Pulmonary artery endothelial cell (primary cell): Measurements from ENCODE around the gene HOXD12. TPM values are rescaled to one million over a fixed set of nuclear protein-coding genes. Genes with fewer than 3 reads are reported as not detected.

ENCODE experiments used
- DNase-seq: peaks from one replicate; pipeline ENCODE4 v3.0.0-alpha.2; 2011; ENCODE audit warnings: low read depth, low spot score
- total RNA-seq: library from RNA; depleted of rRNA; stranded (reverse); fragments of >200 nt; gene quantifications from 2 replicates; pipeline ENCODE4 v1.2.3, GENCODE V29; 2014

The HOXD12 gene
- total RNA-seq, 1 donor from 2014 or later, result not detected

GRCh38 chr2:176105078-176105729, 5.6 kb downstream of the HOXD12 start:
- no peak for DNase-seq

GRCh38 chr2:176105730-176106580, 6.4 kb downstream of the HOXD12 start:
- DNase-seq, result no peak

DNA sequence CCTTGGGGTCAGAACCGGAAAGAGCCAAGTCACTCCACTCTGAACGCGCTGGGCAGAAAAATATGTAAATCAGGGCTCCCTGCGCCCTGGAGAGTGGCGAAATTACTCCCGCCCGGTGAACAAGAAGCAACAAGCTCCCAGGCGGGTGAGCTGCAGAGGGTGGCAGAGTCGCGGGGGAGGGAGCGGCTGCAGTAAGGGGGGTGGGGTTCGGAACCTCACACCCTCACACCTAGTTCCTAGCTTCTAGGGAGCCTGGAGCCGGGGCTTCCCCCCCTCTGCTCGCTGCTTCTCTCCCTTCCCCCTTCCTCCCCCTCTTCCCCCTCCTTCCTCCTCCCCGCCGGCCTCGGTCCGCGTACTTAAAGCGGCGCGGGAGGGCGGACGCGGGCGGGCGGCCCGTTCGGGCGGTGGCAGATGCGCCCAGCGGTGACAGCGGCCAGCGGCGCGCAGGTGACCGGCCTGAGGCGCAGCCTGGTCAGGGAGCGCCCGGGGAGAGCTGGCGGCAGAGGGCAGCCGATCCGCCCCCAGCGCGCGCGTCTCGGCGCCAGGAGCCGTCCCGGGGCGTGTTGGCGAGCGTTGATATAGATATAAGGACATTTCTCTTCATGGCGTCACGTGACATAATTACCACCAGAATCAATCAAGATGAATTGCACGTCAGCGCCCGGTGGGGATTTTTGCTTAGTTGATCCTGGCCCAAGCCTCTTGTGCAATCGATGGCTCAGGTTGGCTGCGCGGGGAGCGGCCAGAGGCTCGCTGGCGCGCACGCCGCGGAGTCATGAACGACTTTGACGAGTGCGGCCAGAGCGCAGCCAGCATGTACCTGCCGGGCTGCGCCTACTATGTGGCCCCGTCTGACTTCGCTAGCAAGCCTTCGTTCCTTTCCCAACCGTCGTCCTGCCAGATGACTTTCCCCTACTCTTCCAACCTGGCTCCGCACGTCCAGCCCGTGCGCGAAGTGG, 7.3 kb downstream of the HOXD12 start, which contains the start of gene HOXD11:
Gene HOXD11 (plus strand): TSS at position 700 of the 959 bp plus-strand sequence. CDS start 76 bp downstream, at position 776.
- DNase-seq, result no peak

DNA sequence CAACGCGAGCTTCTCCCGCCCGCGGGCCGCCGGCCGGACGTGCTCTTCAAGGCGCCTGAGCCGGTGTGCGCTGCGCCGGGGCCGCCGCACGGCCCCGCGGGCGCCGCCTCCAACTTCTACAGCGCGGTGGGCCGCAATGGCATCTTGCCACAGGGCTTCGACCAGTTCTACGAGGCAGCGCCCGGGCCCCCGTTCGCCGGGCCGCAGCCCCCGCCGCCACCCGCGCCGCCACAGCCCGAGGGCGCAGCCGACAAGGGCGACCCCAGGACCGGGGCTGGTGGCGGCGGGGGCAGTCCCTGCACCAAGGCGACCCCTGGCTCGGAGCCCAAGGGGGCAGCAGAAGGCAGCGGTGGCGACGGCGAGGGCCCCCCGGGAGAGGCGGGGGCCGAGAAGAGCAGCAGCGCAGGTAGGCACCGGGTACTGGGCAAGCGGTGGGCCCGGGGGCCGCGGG, 8.2 kb downstream of the HOXD12 start:
- no peak for DNase-seq

GRCh38 chr2:176109192-176109901, 9.8 kb downstream of the HOXD12 start:
- DNase-seq, result no peak

DNA sequence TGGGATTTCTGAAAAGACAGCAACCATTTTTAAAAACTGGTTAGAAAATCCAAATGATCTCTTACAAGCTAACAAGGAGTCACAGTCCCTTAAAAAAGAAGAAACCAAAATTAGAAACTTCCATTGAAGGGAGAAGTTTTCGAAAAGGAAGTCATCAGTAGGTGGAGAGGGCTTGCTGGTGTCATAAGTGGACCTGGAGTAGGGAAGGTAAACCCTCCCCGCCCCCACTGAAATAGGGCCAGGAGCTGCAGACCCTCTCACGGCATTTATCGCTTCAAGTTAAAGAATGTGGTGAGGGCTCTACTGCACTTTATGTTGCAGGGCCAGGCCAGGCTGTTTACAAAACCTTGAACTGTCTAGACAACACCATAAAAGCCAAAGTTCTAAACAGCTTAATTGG, 10.4 kb downstream of the HOXD12 start:
- no peak for DNase-seq

DNA sequence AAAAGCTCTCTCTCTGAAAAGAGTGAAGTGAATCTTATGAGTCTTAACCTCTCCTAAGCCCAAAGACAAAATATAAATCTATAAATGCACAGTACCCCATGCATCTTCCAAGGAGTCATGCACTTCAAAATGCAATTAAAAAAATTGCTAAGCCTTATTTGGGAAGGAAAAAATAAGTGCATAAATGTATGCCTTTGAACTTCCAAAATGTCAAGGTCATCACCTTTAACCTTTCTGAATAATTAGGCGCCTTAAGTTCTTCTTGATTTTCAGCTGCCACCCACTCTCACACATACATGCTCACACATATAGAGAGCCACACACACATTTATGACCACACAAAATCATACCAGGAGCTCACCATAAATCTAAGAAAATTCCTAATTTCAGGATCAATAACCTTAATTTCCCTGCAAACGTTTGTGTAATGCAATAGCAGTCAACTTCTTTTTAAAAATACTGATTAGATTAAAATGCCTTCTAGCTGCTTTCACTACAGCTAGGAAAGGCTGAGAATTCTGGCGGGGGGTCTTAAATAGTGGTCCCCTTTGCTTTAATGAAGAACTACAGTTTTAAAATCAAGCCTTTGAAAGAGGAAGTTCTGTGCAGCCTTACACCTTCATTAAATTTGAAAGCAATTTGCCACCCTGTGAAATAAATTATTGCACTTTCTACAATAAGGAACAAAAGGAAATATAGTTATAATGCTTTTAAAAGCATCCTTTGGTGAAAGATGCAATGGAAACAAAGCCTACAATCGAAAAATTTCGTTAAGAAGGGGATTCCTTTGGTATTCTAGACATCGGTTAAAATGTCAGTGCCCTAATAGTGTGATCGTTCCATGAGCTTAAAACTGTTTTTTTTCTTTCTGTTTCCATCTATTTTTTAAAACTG, 11.1 kb downstream of the HOXD12 start:
- no peak for DNase-seq

DNA sequence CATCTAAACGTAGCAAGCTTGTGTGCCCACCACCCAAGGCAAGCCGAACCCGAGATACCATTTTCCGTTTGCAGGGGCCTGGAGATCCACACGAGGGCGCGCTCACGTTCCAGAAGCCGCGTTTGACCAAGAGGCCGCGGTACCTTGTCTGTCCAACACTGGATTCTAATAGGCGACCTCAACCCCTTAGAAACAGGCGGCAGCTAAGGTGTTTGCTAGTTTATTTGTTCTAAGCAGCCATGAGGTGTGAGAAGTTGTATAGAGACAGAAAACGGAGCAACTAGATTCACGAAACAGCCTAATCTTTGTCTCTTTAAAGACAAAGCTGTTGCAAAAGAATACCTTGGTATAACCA, 11.7 kb downstream of the HOXD12 start:
- peak; percentile 13 for DNase-seq

GRCh38 chr2:176111846-176112374, 12.3 kb downstream of the HOXD12 start:
- no peak for DNase-seq

DNA sequence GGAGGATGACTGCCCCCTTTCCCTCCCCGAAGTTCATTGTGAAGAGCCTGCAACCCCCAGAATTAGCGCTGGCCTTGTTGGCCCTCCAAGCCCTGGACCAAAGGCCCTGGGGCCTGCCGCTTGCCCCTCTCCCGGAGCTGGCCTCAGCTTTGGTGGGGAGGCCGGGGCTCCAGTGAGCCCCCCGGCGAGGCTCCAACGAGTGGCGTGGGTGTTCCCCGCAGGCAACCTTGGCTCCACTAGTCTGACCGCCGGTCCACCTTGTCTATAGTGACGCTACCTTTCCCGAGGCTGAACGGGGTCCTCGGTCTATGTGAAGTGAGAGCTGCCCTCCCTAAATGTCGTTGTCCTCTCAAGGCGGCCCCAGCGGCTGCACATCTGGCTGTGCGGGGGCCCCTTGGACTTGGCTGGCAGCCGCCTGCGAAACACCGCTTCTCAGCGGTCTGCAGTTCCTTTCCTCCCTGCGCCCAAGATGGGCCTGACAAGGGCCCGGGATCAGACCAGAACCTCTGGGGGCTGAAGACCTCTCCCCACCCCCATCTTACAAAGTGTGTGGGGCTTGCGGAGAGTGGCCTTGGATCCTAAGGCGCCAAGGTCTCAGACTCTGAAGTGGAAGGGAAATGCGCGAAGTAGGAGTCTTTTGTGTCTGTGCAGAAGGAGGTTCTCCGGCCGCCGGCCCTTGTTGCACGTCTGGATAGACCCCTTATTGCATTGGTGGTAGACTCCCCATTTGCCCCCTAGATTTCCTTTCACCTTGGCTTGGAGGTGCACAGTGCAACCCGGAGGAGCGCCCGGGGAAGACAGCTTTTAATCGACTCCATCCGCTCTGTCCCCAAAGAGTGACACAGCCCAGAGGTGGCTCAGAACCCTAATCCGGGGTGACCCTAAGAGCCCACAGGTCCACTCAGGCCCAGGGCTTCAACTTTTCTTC, 13.0 kb downstream of the HOXD12 start:
- no peak for DNase-seq

- no peak for DNase-seq
These were observed 14.7 kb downstream of the HOXD12 start for GRCh38 chr2:176114120-176114929.

DNA sequence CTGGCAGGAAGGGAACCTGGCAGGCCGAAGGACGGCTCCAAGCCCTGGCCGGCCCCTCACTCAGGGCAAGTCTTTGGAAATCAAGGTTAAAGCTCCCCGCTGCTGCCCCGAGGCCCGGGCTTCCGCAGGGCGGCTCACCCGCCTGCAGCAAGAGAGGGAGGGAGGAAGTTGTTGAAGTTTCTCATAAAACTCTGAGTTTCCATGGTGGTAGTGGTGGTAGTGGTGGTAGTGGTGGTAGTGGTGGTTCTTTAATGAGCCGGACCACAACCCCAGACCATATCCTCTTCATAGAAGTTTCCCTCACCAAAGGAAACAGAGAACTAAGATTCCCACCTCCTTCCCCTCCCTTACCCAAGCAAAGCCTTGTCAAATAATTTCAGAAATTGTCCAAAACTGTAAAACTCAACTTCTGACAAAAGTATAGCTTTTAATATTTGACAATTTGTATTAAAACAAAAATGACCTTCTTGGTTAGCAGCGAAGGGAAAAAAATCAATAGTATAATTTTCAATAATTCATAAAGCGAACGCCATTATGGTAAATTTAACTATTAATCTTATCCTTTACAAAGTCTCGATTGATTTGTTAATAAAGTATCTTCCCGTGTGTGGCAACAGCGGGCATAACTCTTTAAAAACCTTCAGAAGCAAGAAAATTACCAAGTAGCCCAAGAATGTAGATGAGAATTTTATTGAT, 15.5 kb downstream of the HOXD12 start:
- DNase-seq, result no peak

DNA sequence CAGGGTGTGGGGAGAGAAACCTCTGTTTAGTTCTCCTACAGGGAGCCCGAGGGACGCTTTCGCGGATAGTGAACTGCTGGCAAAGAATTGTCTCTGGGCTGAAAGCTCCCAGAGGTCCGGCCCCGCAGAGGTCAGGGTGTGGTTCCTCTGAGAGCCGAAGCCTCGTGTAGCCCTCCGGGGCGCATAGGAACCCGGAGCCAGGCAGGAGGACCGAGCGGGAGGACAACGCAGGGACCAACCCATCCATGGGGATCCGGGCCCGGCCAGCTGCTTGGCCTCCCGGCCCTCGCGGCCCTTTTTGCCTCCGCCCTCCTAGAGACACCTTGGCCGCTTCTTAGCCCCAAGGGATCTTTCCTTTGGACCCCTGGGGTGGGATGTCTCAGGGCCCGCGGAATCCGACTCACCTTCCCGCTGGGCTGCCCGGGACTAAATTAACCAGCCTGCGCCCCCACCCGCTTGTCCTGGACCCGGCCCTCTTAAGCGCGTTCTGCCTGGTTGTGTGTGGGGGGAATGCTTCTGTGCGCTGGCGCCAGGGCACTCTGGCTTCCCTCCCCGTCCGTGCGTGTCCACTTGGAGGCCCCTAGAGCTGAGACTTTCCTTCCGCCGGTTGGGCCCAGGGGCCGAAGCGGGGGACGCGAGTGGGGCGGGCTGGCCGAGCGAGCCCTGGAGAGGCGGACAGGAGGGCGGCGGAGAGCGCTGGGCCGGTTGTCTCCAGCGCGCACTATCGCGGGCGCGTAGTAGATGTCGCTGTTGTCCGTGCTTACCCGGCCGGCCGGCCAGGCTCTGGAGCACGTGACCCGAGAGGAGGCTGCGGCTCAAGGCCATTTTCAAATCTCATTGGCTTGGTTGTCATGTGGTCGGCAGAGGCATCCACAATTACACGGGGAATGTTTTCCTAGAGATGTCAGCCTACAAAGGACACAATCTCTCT, 16.6 kb downstream of the HOXD12 start, which contains the start of gene HOXD10:
Gene HOXD10 (plus strand): TSS at position 896 of the 931 bp plus-strand sequence. CDS start 56 bp downstream, outside the sequence.
- no peak for DNase-seq

- DNase-seq, result no peak
These were observed 17.7 kb downstream of the HOXD12 start for GRCh38 chr2:176117162-176117822.

- DNase-seq, result no peak
These were observed 18.3 kb downstream of the HOXD12 start for GRCh38 chr2:176117823-176118371.
